K562 (cell line): Measurements from ENCODE around the gene CLP1. TPM values are rescaled to one million over a fixed set of nuclear protein-coding genes. Genes with fewer than 3 reads are reported as not detected.
A peak's percentile ranks its signal among the peaks of the same experiment; 100 is the strongest.

ENCODE experiments used
- ATAC-seq: fragments of 200-7000 bp; cut with Tn5 transposase; 3 replicates; pipeline ENCODE4 v1.9.1; 2020; ENCODE audit warnings: moderate library complexity
- BruUV-seq: library from RNA; stranded (reverse); fragments of 400-500 nt; replicated peaks from 2 replicates; lab custom pipeline; 2021; lab: Mats Ljungman, UMichigan
- CTCF ChIA-PET: fragments of 300-600 bp; formaldehyde crosslinking; extraction: SDS; loops from one replicate; lab custom pipeline; 2021; ENCODE audit warnings: low intra/inter-chr PET ratio; lab: Yijun Ruan, JAX
- POLR2A ChIA-PET: fragments of 300-600, 350-650 bp; sonication (Branson Sonifier 250); formaldehyde crosslinking; extraction: SDS; loops from one replicate; lab custom pipeline; 2021; ENCODE audit warnings: antibody characterized with exemption, inconsistent platforms; lab: Yijun Ruan, JAX
- DNase-seq, 4 experiments: peaks; one replicate each; pipeline versions ENCODE4 v3.0.0 to v3.0.0-alpha.2; 2011 to 2018; ENCODE audit warnings: low spot score in 3 of 4, mixed read lengths in 3 of 4; ENCODE audit errors: extremely low read depth in 1 of 4
- FAIRE-seq: peaks from 2 replicates; lab custom pipeline; 2011; peaks lifted over from hg19 to GRCh38; lab: Jason Lieb, UNC
- H2AFZ ChIP-seq: 2 replicates; pipeline ENCODE4 v1.6.0; 2011; ENCODE audit warnings: low read depth, low read length, control low read depth, inconsistent platforms
- H3K27ac ChIP-seq: fragments of 200-600 bp; 3 replicates; pipeline ENCODE4 v1.8.0; 2011; ENCODE audit warnings: low read depth, mild to moderate bottlenecking, control low read depth, inconsistent platforms, low read length, moderate library complexity, mixed read lengths; ENCODE audit errors: extremely low read depth
- H3K27me3 ChIP-seq, 2 experiments: fragments of 300-600 bp in 1 of 2; 2 replicates in 1 of 2; 3 replicates in 1 of 2; pipeline versions ENCODE4 v1.6.0 to v1.8.0; 2011; ENCODE audit warnings: inconsistent platforms in 2 of 2, low read length in 2 of 2, mild to moderate bottlenecking in 1 of 2, mixed read lengths in 1 of 2, moderate library complexity in 1 of 2; ENCODE audit not compliant: control insufficient read depth in 2 of 2, insufficient read depth in 2 of 2
- H3K36me3 ChIP-seq: fragments of 300-600 bp; 3 replicates; pipeline ENCODE4 v1.8.0; 2011; ENCODE audit warnings: mild to moderate bottlenecking, low read length, inconsistent platforms; ENCODE audit not compliant: control insufficient read depth, insufficient read depth
- H3K4me1 ChIP-seq, 2 experiments: fragments of 200-600 bp in 1 of 2; replicated peaks in 1 of 2; 2 replicates in 1 of 2; 3 replicates in 1 of 2; pipeline versions ENCODE4 v1.5.1 to v1.8.0; 2011; ENCODE audit warnings: inconsistent platforms in 2 of 2, low read length in 2 of 2, mild to moderate bottlenecking in 1 of 2, mixed read lengths in 1 of 2, moderate library complexity in 1 of 2; ENCODE audit not compliant: control insufficient read depth in 2 of 2, insufficient read depth in 2 of 2
- H3K4me2 ChIP-seq: 2 replicates; pipeline ENCODE4 v1.6.1; 2011; ENCODE audit warnings: low read length, control low read depth, inconsistent platforms, mixed read lengths; ENCODE audit not compliant: insufficient read depth
- H3K4me3 ChIP-seq: fragments of 200-600 bp; sonication (generic), shearing (Covaris generic); 2 replicates; pipeline ENCODE4 v1.5.1; 2016; ENCODE audit warnings: control low read depth, inconsistent platforms
- H3K79me2 ChIP-seq: fragments of 200-600 bp; 3 replicates; pipeline ENCODE4 v1.8.0; 2011; ENCODE audit warnings: low read length, inconsistent platforms; ENCODE audit not compliant: control insufficient read depth, insufficient read depth
- H3K9ac ChIP-seq, 2 experiments: 2 replicates each; pipeline versions ENCODE4 v1.6.0 to v1.6.1; 2011; ENCODE audit warnings: low read depth in 2 of 2, low read length in 2 of 2, control low read depth in 1 of 2, inconsistent platforms in 1 of 2, mild to moderate bottlenecking in 1 of 2, mixed read lengths in 1 of 2; ENCODE audit not compliant: insufficient read depth in 1 of 2
- H3K9me1 ChIP-seq: one replicate; pipeline ENCODE4 v1.6.0; 2011; ENCODE audit warnings: inconsistent platforms, mild to moderate bottlenecking, low read length, moderate library complexity; ENCODE audit not compliant: control insufficient read depth, insufficient read depth
- H3K9me3 ChIP-seq: replicated peaks from 2 replicates; pipeline ENCODE4 v1.5.1; 2011; ENCODE audit warnings: low read depth, low read length, inconsistent platforms; ENCODE audit not compliant: control insufficient read depth, insufficient read depth
- H4K20me1 ChIP-seq: replicated peaks from 2 replicates; pipeline ENCODE4 v1.6.1; 2011; ENCODE audit warnings: low read length, inconsistent platforms, mixed read lengths; ENCODE audit not compliant: control insufficient read depth, insufficient read depth
- FOSL1 ChIP-seq: fragments of 200-800 bp; sonication (Bioruptor generic); conservative IDR thresholded peaks from 2 replicates; pipeline ENCODE4 v1.6.1; 2016; ENCODE audit warnings: missing genetic modification characterization, missing compliant biosample characterization
- ILK ChIP-seq: fragments of 450-650 bp; IDR thresholded peaks from 2 replicates; pipeline ENCODE4 v1.6.1; 2016; ENCODE audit warnings: missing genetic modification characterization, low read depth, mild to moderate bottlenecking, missing compliant biosample characterization, moderate library complexity, borderline replicate concordance
- WGBS: fragments of 100-300 bp; shearing (Covaris generic); methylation state at CpG from one replicate; pipeline ENCODE4 v1.1.6; 2016; ENCODE audit warnings: low coverage, mixed read lengths; ENCODE audit not compliant: insufficient coverage; ENCODE audit errors: missing lambda C conversion rate; 5-methylcytosine and 5-hydroxymethylcytosine counted together
- in situ Hi-C: fragments of 300-500 bp; cut with MboI; formaldehyde crosslinking; loops from 4 replicates; pipeline ENCODE4 v1.15.0; 2018; ENCODE audit warnings: inconsistent platforms, mixed read lengths
- intact Hi-C: fragments of 100-400 bp; cut with micrococcal nuclease; formaldehyde crosslinking; loops from 2 replicates; pipeline ENCODE4 v1.14.2; 2022
- polyA plus RNA-seq, 8 experiments: library from polyadenylated mRNA; depleted of rRNA in 4 of 8; stranded (reverse) in 5 of 8; unstranded in 3 of 8; fragments of >200 nt; fragmentation: Nextera tagmentation in 2 of 8; fragmentation: Illumina TruSeq in 1 of 8; extraction: Ambion mirVana in 2 of 8; extraction: Trizol in 1 of 8; gene quantifications; 2 replicates each; pipeline versions ENCODE4 v1.2.1 to v1.2.3, GENCODE V29; 2011 to 2014; ENCODE audit warnings: inconsistent platforms in 1 of 8, missing spikeins in 1 of 8
- total RNA-seq, 7 experiments: library from RNA; depleted of rRNA in 6 of 7; stranded (reverse); fragments of >200 nt in 6 of 7; fragmentation: Illumina TruSeq in 2 of 7; extraction: Trizol in 2 of 7; gene quantifications; 2 replicates each; pipeline versions ENCODE4 v1.2.1 to v1.2.3, GENCODE V29; 2011 to 2021; ENCODE audit warnings: low replicate concordance in 1 of 7
- TF ChIP-seq, protein P1 (sequence below): sonication (generic); formaldehyde crosslinking; IDR thresholded peaks from 2 replicates; pipeline ENCODE4 v1.8.0; 2023; ENCODE audit warnings: mild to moderate bottlenecking, missing genetic modification reagents
- TF ChIP-seq, protein P2 (sequence below): fragments of 200-800 bp; sonication (Bioruptor generic); IDR thresholded peaks from 2 replicates; pipeline ENCODE4 v1.6.1; 2017; ENCODE audit warnings: missing genetic modification characterization, missing compliant biosample characterization

The CLP1 gene
- total and polyA plus RNA-seq, 9 of the 15 experiments (the other 6 are each of a cell fraction or from before 2014, with no cell fraction given), result 19.1 to 46.2 (median 27.8) TPM

DNA sequence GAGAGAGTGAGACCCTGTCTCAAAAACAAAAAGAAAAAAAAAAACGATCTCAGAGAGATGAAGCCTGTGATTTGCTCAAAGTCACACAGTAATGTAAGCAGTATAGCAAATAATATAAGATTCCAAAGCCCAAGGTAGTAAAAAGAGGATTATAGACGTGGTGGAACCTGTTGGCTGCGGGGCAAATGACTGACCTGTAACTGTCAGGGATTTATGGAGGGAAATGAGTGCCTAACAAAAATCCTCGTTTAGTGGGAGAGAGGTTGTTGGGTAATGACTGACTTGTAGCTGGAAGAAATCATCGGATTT is 723 bp upstream of the CLP1 start:
- POLR2A ChIA-PET, result interaction anchor here (1.0 to 1.7 kb wide), 2 partner anchors 10 to 21 kb away, joined by 3 to 6 read pairs; no protein-coding TSS in a partner anchor
- peak overlapping the region; percentile 57; the same call in 2 of the 3 replicates for H3K27ac ChIP-seq
- H2AFZ ChIP-seq, result peak overlapping the region; percentile 97
- ATAC-seq, result no peak
- peaks cover 28% of the 10 kb centered on the region; the same call in 2 of the 3 replicates for H3K36me3 ChIP-seq
- intact Hi-C loops, result no loop called here
- in situ Hi-C loops, result loop anchor here (25.0 kb wide), 1 partner anchor 855 kb away; the partner anchor contains the start of gene OR5B21
- no peaks in the 10 kb centered on the region for H3K27me3 ChIP-seq
- peak overlapping the region; percentile 76 for H3K4me3 ChIP-seq
- no peaks in the 10 kb centered on the region for H3K9me1 ChIP-seq
- H3K4me1 ChIP-seq, result peaks cover 4 to 11% of the 10 kb centered on the region in 2 experiments; a peak in 3 of 5 replicates
- peak overlapping the region in 1 of 2 experiments; percentile 59; a peak in 2 of 4 replicates for H3K9ac ChIP-seq
- H3K79me2 ChIP-seq, result peaks cover 23% of the 10 kb centered on the region
- no peaks in the 10 kb centered on the region for H4K20me1 ChIP-seq
- CTCF ChIA-PET, result no interaction called here
- FAIRE-seq, result no peak
- no peaks in the 10 kb centered on the region for H3K9me3 ChIP-seq
- DNase-seq, result no peak
- BruUV-seq, result TSS peak; percentile 91
- 7% methylated on average over 5 of the region's 5 CpGs for WGBS
- H3K4me2 ChIP-seq, result peak overlapping the region; percentile 78
- TF ChIP-seq, protein P1, sequence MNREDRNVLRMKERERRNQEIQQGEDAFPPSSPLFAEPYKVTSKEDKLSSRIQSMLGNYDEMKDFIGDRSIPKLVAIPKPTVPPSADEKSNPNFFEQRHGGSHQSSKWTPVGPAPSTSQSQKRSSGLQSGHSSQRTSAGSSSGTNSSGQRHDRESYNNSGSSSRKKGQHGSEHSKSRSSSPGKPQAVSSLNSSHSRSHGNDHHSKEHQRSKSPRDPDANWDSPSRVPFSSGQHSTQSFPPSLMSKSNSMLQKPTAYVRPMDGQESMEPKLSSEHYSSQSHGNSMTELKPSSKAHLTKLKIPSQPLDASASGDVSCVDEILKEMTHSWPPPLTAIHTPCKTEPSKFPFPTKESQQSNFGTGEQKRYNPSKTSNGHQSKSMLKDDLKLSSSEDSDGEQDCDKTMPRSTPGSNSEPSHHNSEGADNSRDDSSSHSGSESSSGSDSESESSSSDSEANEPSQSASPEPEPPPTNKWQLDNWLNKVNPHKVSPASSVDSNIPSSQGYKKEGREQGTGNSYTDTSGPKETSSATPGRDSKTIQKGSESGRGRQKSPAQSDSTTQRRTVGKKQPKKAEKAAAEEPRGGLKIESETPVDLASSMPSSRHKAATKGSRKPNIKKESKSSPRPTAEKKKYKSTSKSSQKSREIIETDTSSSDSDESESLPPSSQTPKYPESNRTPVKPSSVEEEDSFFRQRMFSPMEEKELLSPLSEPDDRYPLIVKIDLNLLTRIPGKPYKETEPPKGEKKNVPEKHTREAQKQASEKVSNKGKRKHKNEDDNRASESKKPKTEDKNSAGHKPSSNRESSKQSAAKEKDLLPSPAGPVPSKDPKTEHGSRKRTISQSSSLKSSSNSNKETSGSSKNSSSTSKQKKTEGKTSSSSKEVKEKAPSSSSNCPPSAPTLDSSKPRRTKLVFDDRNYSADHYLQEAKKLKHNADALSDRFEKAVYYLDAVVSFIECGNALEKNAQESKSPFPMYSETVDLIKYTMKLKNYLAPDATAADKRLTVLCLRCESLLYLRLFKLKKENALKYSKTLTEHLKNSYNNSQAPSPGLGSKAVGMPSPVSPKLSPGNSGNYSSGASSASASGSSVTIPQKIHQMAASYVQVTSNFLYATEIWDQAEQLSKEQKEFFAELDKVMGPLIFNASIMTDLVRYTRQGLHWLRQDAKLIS, result 0 out of 2 replicates have a peak, but pooled peaks have one; percentile 15
- TF ChIP-seq FOSL1 (tag), result peak; percentile 35; the same call in 1 of the 2 replicates
- TF ChIP-seq ILK, result no peak
- TF ChIP-seq, protein P2, sequence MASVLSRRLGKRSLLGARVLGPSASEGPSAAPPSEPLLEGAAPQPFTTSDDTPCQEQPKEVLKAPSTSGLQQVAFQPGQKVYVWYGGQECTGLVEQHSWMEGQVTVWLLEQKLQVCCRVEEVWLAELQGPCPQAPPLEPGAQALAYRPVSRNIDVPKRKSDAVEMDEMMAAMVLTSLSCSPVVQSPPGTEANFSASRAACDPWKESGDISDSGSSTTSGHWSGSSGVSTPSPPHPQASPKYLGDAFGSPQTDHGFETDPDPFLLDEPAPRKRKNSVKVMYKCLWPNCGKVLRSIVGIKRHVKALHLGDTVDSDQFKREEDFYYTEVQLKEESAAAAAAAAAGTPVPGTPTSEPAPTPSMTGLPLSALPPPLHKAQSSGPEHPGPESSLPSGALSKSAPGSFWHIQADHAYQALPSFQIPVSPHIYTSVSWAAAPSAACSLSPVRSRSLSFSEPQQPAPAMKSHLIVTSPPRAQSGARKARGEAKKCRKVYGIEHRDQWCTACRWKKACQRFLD, result peak; percentile 70; the same call in 1 of the 2 replicates
